Suprapubic skin (tissue), 3 donors: ENCODE measurements around the gene C16orf86.

Source experiments
- CTCF ChIP-seq, 2 donors: fragments of 200-600 bp in 1 of 2; fragments of 450-650 bp in 1 of 2; sonication (generic) in 1 of 2; IDR thresholded peaks; one replicate each; pipeline ENCODE4 v1.5.1; 2016 to 2019; ENCODE audit warnings: antibody characterized with exemption in 2 of 2, mild to moderate bottlenecking in 1 of 2, moderate library complexity in 1 of 2
- EP300 ChIP-seq: sonication (generic); formaldehyde crosslinking; IDR thresholded peaks from one replicate; pipeline ENCODE4 v1.6.1; 2017; ENCODE audit warnings: antibody characterized with exemption

- TF ChIP-seq CTCF (IDR thresholded peaks at IDR 0.05) (no peak), EP300 (no peak)
These were observed 18.9 kb downstream of the C16orf86 start for GRCh38 chr16:67685388-67686112.
